MM.1S (cell line): Measurements from ENCODE around the gene PLEKHG5.

ENCODE experiments used
- EZH2phosphoT487 ChIP-seq: fragments of 300-600 bp; sonication (generic); IDR thresholded peaks from 2 replicates; pipeline ENCODE4 v1.6.1; 2018; ENCODE audit warnings: antibody characterized with exemption, low read length
- TF ChIP-seq, protein P1 (sequence below): fragments of 300-600 bp; sonication (generic); IDR thresholded peaks from 2 replicates; pipeline ENCODE4 v1.5.1; 2016; ENCODE audit warnings: antibody characterized with exemption, low read length, mixed read lengths

DNA sequence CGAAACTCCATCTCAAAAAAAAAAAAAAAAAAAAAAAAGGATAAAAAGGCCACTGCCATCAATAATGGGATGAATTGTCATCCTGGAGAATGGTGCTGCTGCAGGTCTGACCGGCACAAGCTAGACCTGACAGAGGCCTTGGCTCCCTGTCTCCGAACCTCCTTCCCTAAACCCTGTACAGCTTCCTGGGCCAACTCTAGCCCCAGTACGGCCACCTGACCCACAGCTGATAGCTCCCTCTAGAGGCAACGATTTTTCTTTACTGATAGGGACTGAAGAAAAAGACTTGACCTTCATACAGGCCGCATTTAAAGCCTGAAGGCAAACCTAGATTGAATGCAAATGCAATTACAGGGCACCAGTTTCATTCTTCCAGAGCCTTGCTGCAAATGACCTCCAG is 32.1 kb upstream of the PLEKHG5 start:
- TF ChIP-seq, protein P1, sequence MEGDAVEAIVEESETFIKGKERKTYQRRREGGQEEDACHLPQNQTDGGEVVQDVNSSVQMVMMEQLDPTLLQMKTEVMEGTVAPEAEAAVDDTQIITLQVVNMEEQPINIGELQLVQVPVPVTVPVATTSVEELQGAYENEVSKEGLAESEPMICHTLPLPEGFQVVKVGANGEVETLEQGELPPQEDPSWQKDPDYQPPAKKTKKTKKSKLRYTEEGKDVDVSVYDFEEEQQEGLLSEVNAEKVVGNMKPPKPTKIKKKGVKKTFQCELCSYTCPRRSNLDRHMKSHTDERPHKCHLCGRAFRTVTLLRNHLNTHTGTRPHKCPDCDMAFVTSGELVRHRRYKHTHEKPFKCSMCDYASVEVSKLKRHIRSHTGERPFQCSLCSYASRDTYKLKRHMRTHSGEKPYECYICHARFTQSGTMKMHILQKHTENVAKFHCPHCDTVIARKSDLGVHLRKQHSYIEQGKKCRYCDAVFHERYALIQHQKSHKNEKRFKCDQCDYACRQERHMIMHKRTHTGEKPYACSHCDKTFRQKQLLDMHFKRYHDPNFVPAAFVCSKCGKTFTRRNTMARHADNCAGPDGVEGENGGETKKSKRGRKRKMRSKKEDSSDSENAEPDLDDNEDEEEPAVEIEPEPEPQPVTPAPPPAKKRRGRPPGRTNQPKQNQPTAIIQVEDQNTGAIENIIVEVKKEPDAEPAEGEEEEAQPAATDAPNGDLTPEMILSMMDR = peak; percentile 42
- TF ChIP-seq EZH2phosphoT487 = no peak
